HG03439 (cell line): Measurements from ENCODE around the gene RPGRIP1L.
"Not testable (repeated sequence)": the region's sequence is repeated elsewhere in the genome, so short reads cannot be mapped to it uniquely, and the experiment has no call there.

ENCODE experiments used
- ATAC-seq: cut with Tn5 transposase; IDR thresholded peaks from one replicate; pipeline ENCODE4 v1.9.1; 2021; ENCODE audit warnings: mild to moderate bottlenecking, moderate library complexity; ENCODE audit not compliant: unreplicated experiment

RPGRIP1L gene

GRCh38 chr16:53713403-53714204 lies 9.9 kb upstream of the RPGRIP1L start:
- ATAC-seq, result no peak

- no peak for ATAC-seq
Measured at GRCh38 chr16:53712065-53712464, 8.4 kb upstream of the RPGRIP1L start.

GRCh38 chr16:53711390-53711789 lies 7.7 kb upstream of the RPGRIP1L start:
- no peak for ATAC-seq

GRCh38 chr16:53708490-53708889 lies 4.8 kb upstream of the RPGRIP1L start:
- ATAC-seq, result no peak

GRCh38 chr16:53707671-53708070 lies 4.0 kb upstream of the RPGRIP1L start:
- no peak for ATAC-seq

GRCh38 chr16:53704445-53704813 lies 770 bp upstream of the RPGRIP1L start:
- no peak for ATAC-seq

GRCh38 chr16:53698271-53698670 lies 5.4 kb downstream of the RPGRIP1L start:
- not testable (repeated sequence) for ATAC-seq

- no peak for ATAC-seq
Measured at GRCh38 chr16:53695070-53695469, 8.6 kb downstream of the RPGRIP1L start.

- ATAC-seq, result no peak
Measured at GRCh38 chr16:53693320-53693719, 10.3 kb downstream of the RPGRIP1L start.

- ATAC-seq, result no peak
Measured at GRCh38 chr16:53692146-53692545, 11.5 kb downstream of the RPGRIP1L start.

- ATAC-seq, result no peak
Measured at GRCh38 chr16:53690771-53691170, 12.9 kb downstream of the RPGRIP1L start.

GRCh38 chr16:53689636-53690035 lies 14.0 kb downstream of the RPGRIP1L start:
- ATAC-seq, result no peak

GRCh38 chr16:53686710-53687109 lies 16.9 kb downstream of the RPGRIP1L start:
- ATAC-seq, result no peak

- ATAC-seq, result not testable (repeated sequence)
Measured at GRCh38 chr16:53685334-53685733, 18.3 kb downstream of the RPGRIP1L start.

- ATAC-seq, result no peak
Measured at GRCh38 chr16:53681354-53681753, 22.3 kb downstream of the RPGRIP1L start.

- ATAC-seq, result no peak
Measured at GRCh38 chr16:53680756-53681155, 22.9 kb downstream of the RPGRIP1L start.

GRCh38 chr16:53678756-53679343 lies 24.8 kb downstream of the RPGRIP1L start:
- no peak for ATAC-seq

- ATAC-seq, result no peak
Measured at GRCh38 chr16:53678155-53678554, 25.5 kb downstream of the RPGRIP1L start.

- no peak for ATAC-seq
Measured at GRCh38 chr16:53673189-53673588, 30.5 kb downstream of the RPGRIP1L start.

GRCh38 chr16:53672461-53672860 lies 31.2 kb downstream of the RPGRIP1L start:
- no peak for ATAC-seq

- ATAC-seq, result no peak
Measured at GRCh38 chr16:53668869-53669268, 34.8 kb downstream of the RPGRIP1L start.

GRCh38 chr16:53666786-53667415 lies 36.8 kb downstream of the RPGRIP1L start:
- ATAC-seq, result no peak
